ENCODE measurements around the gene BTBD3.

BTBD3 gene

GRCh38 chr20:11970243-11970836 lies 52.6 kb downstream of the BTBD3 start:
- no peak for DNase-seq (ENCODE audit: low spot score)

GRCh38 chr20:11972478-11972877 lies 54.8 kb downstream of the BTBD3 start:
- DNase-seq (ENCODE audit: low spot score) = peak; percentile 82

All from globus pallidus (tissue), 1 donor.